ENCODE measurements around the gene SGIP1. TPM values are rescaled to one million over a fixed set of nuclear protein-coding genes. Genes with fewer than 3 reads are reported as not detected.

Gene SGIP1
- total and polyA plus RNA-seq, 2 of the 8 experiments (the other 6 are each of a cell fraction or from before 2014, with no cell fraction given), result 1.4 to 2.1 TPM

GRCh38 chr1:66764994-66765578, 231.1 kb downstream of the SGIP1 start:
- Histone ChIP-seq H3K56ac (replicated peaks; ENCODE audit: insufficient read length, low read depth, low read length) (no peak overlapping the region), H3K9me3 (ENCODE audit: insufficient read depth in 2 of 2, low read depth in 1 of 2, low read length in 1 of 2) (no peaks in the 10 kb centered on the region), H2BK20ac (ENCODE audit: low read length) (no peak overlapping the region), H3K36me3 (ENCODE audit: control insufficient read depth in 2 of 4, insufficient read depth in 4 of 4, low read length in 3 of 4) (no peaks in the 10 kb centered on the region), H2BK15ac (ENCODE audit: low read length) (no peak overlapping the region), H4K8ac (ENCODE audit: extremely low read depth, insufficient read depth, low read length) (no peak overlapping the region), H3K14ac (ENCODE audit: insufficient read length) (no peak overlapping the region), H2BK120ac (replicated peaks; ENCODE audit: low read depth, low read length) (no peak overlapping the region), H2AK5ac (ENCODE audit: low read depth, low read length) (no peak overlapping the region), H3K27me3 (replicated peaks in 1 of 4; ENCODE audit: control insufficient read depth in 3 of 4, extremely low read depth in 1 of 4, insufficient read depth in 3 of 4, low read length in 3 of 4) (no peaks in the 10 kb centered on the region), H3K27ac (ENCODE audit: low read depth, low read length) (no peak overlapping the region), H3K9ac (replicated peaks in 1 of 4; ENCODE audit: extremely low read depth in 1 of 4, low read depth in 3 of 4, low read length in 3 of 4) (no peak overlapping the region), H3K79me2 (ENCODE audit: control insufficient read depth in 1 of 2, insufficient read depth in 2 of 2, low read length in 2 of 2) (no peaks in the 10 kb centered on the region), H3K4me3 (ENCODE audit: extremely low read depth in 1 of 4, insufficient read depth in 2 of 4, low read depth in 3 of 4, low read length in 4 of 4) (no peak overlapping the region), H4K91ac (replicated peaks; ENCODE audit: insufficient read length, low read length) (no peak overlapping the region), H3K4me1 (replicated peaks in 1 of 4; ENCODE audit: control insufficient read depth in 3 of 4, insufficient read depth in 4 of 4, low read length in 3 of 4) (no peaks in the 10 kb centered on the region), H3K4ac (replicated peaks; ENCODE audit: insufficient read length, low read depth, low read length) (no peak overlapping the region), H2BK12ac (ENCODE audit: low read depth, low read length) (no peak overlapping the region), H3K79me1 (ENCODE audit: low read depth, low read length) (no peaks in the 10 kb centered on the region), H2AFZ (ENCODE audit: low read length) (no peak overlapping the region), H4K20me1 (replicated peaks in 1 of 2; ENCODE audit: control insufficient read depth in 1 of 2, insufficient read depth in 2 of 2, low read length in 2 of 2) (no peaks in the 10 kb centered on the region), H3K4me2 (ENCODE audit: insufficient read depth in 1 of 2, low read depth in 2 of 2, low read length in 2 of 2) (no peak overlapping the region), H3K18ac (ENCODE audit: extremely low read depth, low read length) (no peak overlapping the region), H4K5ac (ENCODE audit: insufficient read length, low read depth, low read length) (no peak overlapping the region), H2BK5ac (ENCODE audit: low read depth, low read length) (no peak overlapping the region), H3K23ac (ENCODE audit: insufficient read length) (no peak overlapping the region), H3K23me2 (ENCODE audit: low read depth, low read length) (no peaks in the 10 kb centered on the region)
- ChIA-PET POLR2A (ENCODE audit: partially characterized antibody) (no interaction called here), CTCF (ENCODE audit: partially characterized antibody) (interaction anchor here (0.6 to 3.1 kb wide), 16 partner anchors 11 to 483 kb away, joined by 3 to 16 read pairs (median 4); no protein-coding TSS in a partner anchor)
- FAIRE-seq (no peak), DNase-seq (ENCODE audit: low read depth in 1 of 2, low spot score in 2 of 2) (peak in 1 of 2 experiments; percentile 49)
- 44% methylated on average over 3 of the region's 3 CpGs; no CpG with 5 or more reads in 1 of the 2 experiments for WGBS, 2 experiments (ENCODE audit: extremely low coverage in 1 of 2, insufficient coverage in 1 of 2, insufficient read length in 1 of 2, insufficient replicate concordance in 2 of 2, low coverage in 1 of 2, low lambda C conversion rate in 2 of 2, missing lambda C conversion rate in 1 of 2)
- TF ChIP-seq SIN3A (conservative IDR thresholded peaks at IDR 0.05 in 1 of 2, IDR thresholded peaks at IDR 0.05 in 1 of 2; ENCODE audit: low read depth in 1 of 2, low read length in 2 of 2), result no peak
- no peak for TF ChIP-seq TEAD4 (IDR thresholded peaks at IDR 0.05; ENCODE audit: low read depth, low read length)
- TF ChIP-seq TBP (IDR thresholded peaks at IDR 0.05; ENCODE audit: low read depth, low read length), result no peak
- peak in 1 of 3 experiments; percentile 63; a peak in 2 of 4 replicates for TF ChIP-seq CTCF (IDR thresholded peaks at IDR 0.05; ENCODE audit: control extremely low read depth in 1 of 3, insufficient read depth in 1 of 3, low read depth in 1 of 3, low read length in 3 of 3)
- peak; percentile 75 to 79 for TF ChIP-seq RAD21 (IDR thresholded peaks at IDR 0.05 in 1 of 2, conservative IDR thresholded peaks at IDR 0.05 in 1 of 2; ENCODE audit: low read depth in 2 of 2, low read length in 2 of 2)
- no peak for TF ChIP-seq EP300 (IDR thresholded peaks at IDR 0.05; ENCODE audit: borderline replicate concordance in 1 of 2, low read depth in 2 of 2, low read length in 2 of 2)
- no peak for TF ChIP-seq CHD2 (IDR thresholded peaks at IDR 0.05; ENCODE audit: low read length)
- no peak for TF ChIP-seq RBBP5 (IDR thresholded peaks at IDR 0.05; ENCODE audit: borderline replicate concordance, low read depth, low read length)
- no peak for TF ChIP-seq YY1 (IDR thresholded peaks at IDR 0.05; ENCODE audit: low read depth, low read length)
- TF ChIP-seq POLR2AphosphoS5 (IDR thresholded peaks at IDR 0.05; ENCODE audit: low read depth, low read length), result no peak
- no peak for TF ChIP-seq SIX5 (IDR thresholded peaks at IDR 0.05; ENCODE audit: low read depth, low read length)
